Sigmoid colon (tissue), 7 donors: ENCODE results near the gene CYP3A7. TPM values are rescaled to one million over a fixed set of nuclear protein-coding genes. Genes with fewer than 3 reads are reported as not detected.

Experiments
- DNase-seq: peaks from one replicate; pipeline ENCODE4 v3.0.0-alpha.2; 2019
- H3K27ac ChIP-seq, 4 donors: fragments of 200-600 bp; sonication (generic); one replicate each; pipeline ENCODE4 v1.5.1; 2016 to 2019; ENCODE audit warnings: mild to moderate bottlenecking in 1 of 4
- H3K27me3 ChIP-seq, 3 donors: fragments of 200-600 bp; sonication (generic); one replicate each; pipeline ENCODE4 v1.5.1; 2019; ENCODE audit warnings: mild to moderate bottlenecking in 1 of 3
- H3K36me3 ChIP-seq, 4 donors: fragments of 200-600 bp; sonication (generic); one replicate each; pipeline ENCODE4 v1.5.1; 2016 to 2019
- H3K4me1 ChIP-seq, 4 donors: fragments of 200-600 bp; sonication (generic); one replicate each; pipeline ENCODE4 v1.5.1; 2017 to 2019
- H3K4me3 ChIP-seq, 4 donors: fragments of 200-600 bp; sonication (generic); one replicate each; pipeline ENCODE4 v1.5.1; 2017 to 2019; ENCODE audit warnings: mild to moderate bottlenecking in 2 of 4, moderate library complexity in 1 of 4
- H3K9me3 ChIP-seq, 4 donors: fragments of 200-600 bp in 3 of 4; sonication (generic) in 3 of 4; one replicate each; pipeline versions ENCODE4 v1.5.1 to v1.6.1; 2013 to 2019
- CTCF ChIP-seq, 4 experiments: fragments of 450-650 bp in 3 of 4; fragments of 200-600 bp in 1 of 4; IDR thresholded peaks; one replicate each; pipeline ENCODE4 v1.5.1; 2016 to 2019; ENCODE audit warnings: antibody characterized with exemption in 4 of 4, mild to moderate bottlenecking in 3 of 4, moderate library complexity in 2 of 4
- EP300 ChIP-seq, 4 donors: sonication (generic); formaldehyde crosslinking; IDR thresholded peaks; one replicate each; pipeline ENCODE4 v1.6.1; 2017; ENCODE audit warnings: antibody characterized with exemption in 4 of 4
- POLR2A ChIP-seq, 2 donors: fragments of 450-650 bp; IDR thresholded peaks; one replicate each; pipeline ENCODE4 v1.6.1; 2016; ENCODE audit warnings: antibody characterized with exemption in 2 of 2, mild to moderate bottlenecking in 2 of 2, moderate library complexity in 2 of 2
- POLR2AphosphoS5 ChIP-seq, 4 donors: sonication (generic); formaldehyde crosslinking; IDR thresholded peaks; one replicate each; pipeline ENCODE4 v1.6.1; 2017; ENCODE audit warnings: antibody characterized with exemption in 4 of 4
- WGBS, 2 donors: extraction: QIAGEN DNeasy Blood & Tissue Kit; methylation state at CpG; one replicate each; pipeline ENCODE4 v1.1.7; 2013; 5-methylcytosine and 5-hydroxymethylcytosine counted together
- intact Hi-C: fragments of 100-400 bp; cut with DNase I; formaldehyde crosslinking; loops from one replicate; pipeline ENCODE4 v1.15.1; 2023
- polyA plus RNA-seq, 3 donors: library from polyadenylated mRNA; stranded (reverse); fragments of 200-250 nt; gene quantifications; one replicate each; pipeline ENCODE4 v1.2.3, GENCODE V29; 2013
- total RNA-seq, 4 donors: library from RNA; depleted of rRNA; stranded (reverse); fragments of >200 nt; gene quantifications; one replicate each; pipeline ENCODE4 v1.1.0, GENCODE V29; 2016
- donor health status: healthy with polysubstance abuse.
- donor health status: Bipolar disorder and iron deficiency.
- donor health status: healthy.

CYP3A7 gene
- total RNA-seq (under 1 TPM in 2 of 4 donors, not detected in 2; 0.33 to 0.36 TPM), polyA plus RNA-seq (under 1 TPM in 2 of 3 donors, not detected in 1; 0.10 to 0.46 TPM)

- no peaks in the 10 kb centered on the region for H3K36me3 ChIP-seq
- intact Hi-C loops = no loop called here
- no peak for TF ChIP-seq EP300 (IDR thresholded peaks at IDR 0.05)
- no peak for TF ChIP-seq POLR2A (IDR thresholded peaks at IDR 0.05)
- TF ChIP-seq CTCF (IDR thresholded peaks at IDR 0.05) = no peak
- no peak for TF ChIP-seq POLR2AphosphoS5 (IDR thresholded peaks at IDR 0.05)
- H3K4me1 ChIP-seq = no peaks in the 10 kb centered on the region
- H3K9me3 ChIP-seq = no peaks in the 10 kb centered on the region
- H3K27ac ChIP-seq = no peak within 1 kb of the TSS
- WGBS, 2 donors = 64 to 85% methylated on average over 5 of the region's 5 CpGs
- H3K27me3 ChIP-seq = no peaks in the 10 kb centered on the region
- no peak within 1 kb of the TSS for H3K4me3 ChIP-seq
- no peak for DNase-seq
Observed at GRCh38 chr7:99734987-99735386, at the start of gene CYP3A7. Gene CYP3A7 (minus strand): TSS chr7:99735196. CDS start chr7:99735093, 103 bp downstream.

DNA sequence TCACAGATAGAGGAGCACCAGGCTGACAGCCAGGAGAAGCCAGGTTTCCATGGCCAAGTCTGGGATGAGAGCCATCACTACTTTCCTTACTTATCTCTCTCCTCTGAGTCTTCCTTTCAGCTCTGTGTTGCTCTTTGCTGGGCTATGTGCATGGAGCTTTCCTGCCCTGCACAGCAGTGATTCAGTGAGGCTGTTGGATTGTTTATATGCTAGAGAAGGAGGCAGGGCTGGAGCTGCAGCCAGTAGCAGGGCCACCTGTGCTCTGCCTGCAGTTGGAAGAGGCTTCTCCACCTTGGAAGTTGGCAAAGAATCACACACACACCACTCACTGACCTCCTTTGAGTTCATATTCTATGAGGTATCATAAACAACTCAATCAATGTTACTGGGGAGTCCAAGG, 49.0 kb upstream of the CYP3A7 start, which contains the start of gene CYP3A4:
Gene CYP3A4, minus strand, starts transcription at position 178 of the 400 bp plus-strand sequence. Its CDS starts 103 bp downstream, at position 75.
- no peaks in the 10 kb centered on the region for H3K9me3 ChIP-seq
- no peaks in the 10 kb centered on the region for H3K36me3 ChIP-seq
- H3K4me1 ChIP-seq = no peaks in the 10 kb centered on the region
- no peak within 1 kb of the TSS for H3K4me3 ChIP-seq
- peak within 1 kb of the TSS in 1 of 4 donors; percentile 22 for H3K27ac ChIP-seq
- no peak for DNase-seq
- no peaks in the 10 kb centered on the region for H3K27me3 ChIP-seq
- intact Hi-C loops = no loop called here
- TF ChIP-seq EP300 (IDR thresholded peaks at IDR 0.05) (no peak), POLR2A (IDR thresholded peaks at IDR 0.05) (no peak)

DNA sequence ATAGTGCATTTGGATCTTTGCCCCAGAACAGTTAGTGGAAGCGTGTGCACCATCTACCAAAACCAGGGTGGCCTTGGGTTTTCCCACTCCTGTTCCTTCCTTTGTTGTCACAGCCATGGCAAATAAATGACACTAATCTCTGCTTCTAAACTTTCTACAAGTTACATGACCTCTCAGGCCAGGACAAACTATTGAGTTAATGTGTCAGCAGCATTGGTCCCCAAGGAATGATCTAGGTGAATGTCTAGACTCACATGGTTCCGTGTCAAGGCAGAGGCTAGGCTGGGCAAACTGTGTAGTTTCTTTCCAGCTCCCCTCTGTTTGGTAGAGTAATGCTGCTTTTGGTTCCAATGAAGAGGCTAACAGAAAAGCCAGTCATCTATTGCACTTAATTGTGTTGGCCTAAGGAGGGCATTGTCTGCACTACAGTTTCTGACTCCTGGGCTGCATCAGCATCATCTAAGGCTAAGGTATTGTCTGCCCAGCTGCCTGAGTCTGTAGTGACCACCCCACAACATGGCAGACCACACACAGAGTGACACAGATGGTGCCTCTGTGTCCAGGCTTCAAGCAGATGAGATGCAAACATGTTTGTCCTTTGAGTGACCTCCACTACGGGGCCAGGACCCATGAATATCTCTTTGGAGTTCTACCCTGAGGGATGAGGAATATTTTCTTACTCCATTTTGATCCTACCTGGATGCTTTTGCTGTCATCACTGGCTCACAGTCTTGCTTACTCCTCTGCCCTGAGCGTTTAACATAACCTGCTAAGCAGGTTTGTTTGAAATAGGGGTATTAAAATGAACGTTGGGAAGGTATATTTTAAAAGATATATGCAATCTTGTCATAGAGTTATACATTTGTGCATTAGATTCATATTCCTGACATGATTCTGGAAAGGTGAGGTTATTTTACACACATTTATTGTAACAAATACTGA, 47.3 kb upstream of the CYP3A7 start:
- intact Hi-C loops = no loop called here
- no peak for DNase-seq
- Histone ChIP-seq H3K9me3 (no peaks in the 10 kb centered on the region), H3K27ac (no peak overlapping the region), H3K4me1 (no peaks in the 10 kb centered on the region), H3K4me3 (no peak overlapping the region), H3K36me3 (no peaks in the 10 kb centered on the region), H3K27me3 (no peaks in the 10 kb centered on the region)
- 58 to 73% methylated on average over 5 of the region's 5 CpGs for WGBS, 2 donors
- TF ChIP-seq EP300 (IDR thresholded peaks at IDR 0.05) (no peak), POLR2A (IDR thresholded peaks at IDR 0.05) (no peak), POLR2AphosphoS5 (IDR thresholded peaks at IDR 0.05) (no peak), CTCF (IDR thresholded peaks at IDR 0.05) (no peak)

- no peak overlapping the region for H3K4me3 ChIP-seq
- intact Hi-C loops = no loop called here
- H3K9me3 ChIP-seq = no peaks in the 10 kb centered on the region
Observed at GRCh38 chr7:99780588-99780987, 45.6 kb upstream of the CYP3A7 start.

More at GRCh38 chr7:99780588-99780987, 45.6 kb upstream of the CYP3A7 start:
- Histone ChIP-seq H3K36me3 (no peaks in the 10 kb centered on the region), H3K4me1 (no peaks in the 10 kb centered on the region), H3K27ac (no peak overlapping the region), H3K27me3 (no peaks in the 10 kb centered on the region)
- DNase-seq = no peak
- TF ChIP-seq EP300 (IDR thresholded peaks at IDR 0.05) (no peak), POLR2A (IDR thresholded peaks at IDR 0.05) (no peak), CTCF (IDR thresholded peaks at IDR 0.05) (no peak), POLR2AphosphoS5 (IDR thresholded peaks at IDR 0.05) (no peak)
- WGBS, 2 donors = 90 to 93% methylated on average over 1 of the region's 1 CpG
